Epithelial cell of prostate (primary cell): Measurements from ENCODE around the gene FOXJ3.

ENCODE experiments used
- DNase-seq: peaks from one replicate; pipeline ENCODE4 v3.0.0-alpha.2; 2011; ENCODE audit warnings: low read depth, low spot score
- H3K27ac ChIP-seq: fragments of 450-650 bp; 2 replicates; pipeline ENCODE4 v1.5.1; 2017; ENCODE audit warnings: mild to moderate bottlenecking

FOXJ3 gene

GRCh38 chr1:42260376-42261070 is 74.5 kb downstream of the FOXJ3 start:
- no peak overlapping the region for H3K27ac ChIP-seq
- no peak for DNase-seq

- H3K27ac ChIP-seq: no peak overlapping the region
- no peak for DNase-seq
These were observed 75.3 kb downstream of the FOXJ3 start for GRCh38 chr1:42259739-42260064.

- H3K27ac ChIP-seq: no peak overlapping the region
- DNase-seq: no peak
These were observed 75.8 kb downstream of the FOXJ3 start for GRCh38 chr1:42259059-42259738.

DNA sequence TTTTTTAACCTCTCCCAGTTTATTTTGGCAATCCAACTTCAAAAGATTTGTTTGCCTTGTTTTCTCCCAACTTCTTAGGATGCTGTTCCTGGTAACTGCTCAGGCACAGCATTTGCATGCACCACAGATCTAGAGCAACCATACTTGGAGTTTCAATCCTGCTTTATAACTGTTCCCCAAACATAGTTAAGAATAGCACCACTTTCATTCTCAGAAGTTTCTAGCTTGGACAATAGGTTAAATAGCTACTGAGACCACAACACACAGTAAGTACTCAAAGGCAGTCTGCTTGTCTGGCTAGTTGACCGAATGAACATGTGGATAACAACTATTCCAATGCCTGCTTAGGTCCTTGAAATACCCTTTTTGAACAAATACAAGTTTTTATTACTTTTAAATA is 76.8 kb downstream of the FOXJ3 start:
- no peak for DNase-seq
- H3K27ac ChIP-seq: no peak overlapping the region

GRCh38 chr1:42251042-42251441 is 84.0 kb downstream of the FOXJ3 start:
- no peak for DNase-seq
- no peak overlapping the region for H3K27ac ChIP-seq

DNA sequence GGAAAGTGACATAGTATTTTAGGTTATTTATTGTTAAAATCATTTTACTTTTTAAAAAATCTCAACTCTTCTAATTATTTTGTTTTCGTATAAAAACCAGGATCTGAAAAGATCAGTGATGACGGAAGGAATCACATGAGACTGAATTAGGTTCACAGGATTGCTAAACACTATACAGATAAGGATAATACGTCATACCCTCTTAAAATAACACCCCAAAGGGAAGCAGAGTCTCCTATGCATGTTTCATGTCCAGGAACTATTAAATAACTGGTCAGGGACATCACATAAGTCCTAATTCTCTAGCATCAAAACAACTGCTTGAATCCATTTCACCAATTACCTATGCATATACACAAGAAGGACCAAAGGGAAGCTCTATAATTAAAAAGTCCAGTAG is 84.9 kb downstream of the FOXJ3 start:
- DNase-seq: no peak
- no peak overlapping the region for H3K27ac ChIP-seq

- no peak overlapping the region for H3K27ac ChIP-seq
- no peak for DNase-seq
These were observed 93.9 kb downstream of the FOXJ3 start for GRCh38 chr1:42240966-42241755.

DNA sequence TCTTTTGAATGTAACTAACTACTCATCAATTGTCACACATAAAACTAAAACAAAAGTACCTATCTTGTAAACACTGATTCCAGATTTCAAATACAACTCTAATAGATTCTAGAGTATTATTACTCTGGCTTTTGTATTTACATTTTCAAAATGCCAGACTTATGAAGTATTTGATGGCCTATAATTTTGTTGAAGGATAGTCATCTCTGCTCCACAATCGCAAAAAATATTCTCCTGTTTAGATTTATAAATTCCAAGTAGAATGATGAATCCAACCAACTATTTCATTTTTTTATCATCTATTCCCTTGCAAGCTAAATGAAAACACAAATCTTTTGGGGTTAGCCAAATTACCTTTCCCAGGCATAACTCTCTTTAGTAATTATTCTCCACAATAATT is 95.5 kb downstream of the FOXJ3 start:
- no peak overlapping the region for H3K27ac ChIP-seq
- DNase-seq: no peak

DNA sequence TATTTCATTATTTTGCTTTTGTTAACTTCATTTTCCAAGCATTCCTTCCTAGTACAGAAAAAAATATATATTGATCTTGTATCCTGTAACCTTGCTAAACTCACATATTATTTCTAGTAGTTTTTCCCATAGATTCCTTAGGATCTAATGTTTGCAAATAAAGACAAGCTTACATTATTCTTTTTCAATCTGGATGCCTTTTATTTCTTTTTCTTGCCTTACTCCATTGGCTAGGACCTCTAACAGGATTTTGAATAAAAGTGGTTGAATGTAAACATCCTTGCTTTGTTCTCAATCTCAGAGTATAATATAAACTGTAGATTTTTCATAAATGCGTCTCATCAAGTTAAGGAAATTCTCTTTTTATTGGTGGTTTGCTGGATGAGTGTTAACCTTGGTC is 96.0 kb downstream of the FOXJ3 start:
- DNase-seq: no peak
- no peak overlapping the region for H3K27ac ChIP-seq

DNA sequence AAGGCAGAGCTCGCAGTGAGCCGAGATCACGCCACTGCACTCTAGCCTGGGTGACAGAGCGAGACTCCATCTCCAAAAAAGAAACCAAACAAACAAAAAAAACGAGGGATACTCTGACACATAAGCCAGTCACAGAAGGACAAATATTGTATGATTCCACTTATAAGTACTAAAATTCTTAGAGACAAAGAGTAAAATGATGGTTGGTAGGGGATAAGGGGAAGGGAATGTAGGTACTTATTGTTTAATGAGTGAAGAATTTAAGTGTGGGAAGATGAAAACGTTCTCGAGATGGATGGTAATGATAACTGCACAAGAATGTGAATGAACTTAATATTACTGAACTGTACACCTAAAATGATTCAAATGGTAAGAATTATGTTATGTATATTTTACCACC is 103.8 kb downstream of the FOXJ3 start:
- H3K27ac ChIP-seq: no peak overlapping the region
- no peak for DNase-seq

GRCh38 chr1:42228938-42229337 is 106.1 kb downstream of the FOXJ3 start:
- no peak overlapping the region for H3K27ac ChIP-seq
- no peak for DNase-seq

GRCh38 chr1:42223036-42223435 is 112.0 kb downstream of the FOXJ3 start:
- DNase-seq: no peak
- no peak overlapping the region for H3K27ac ChIP-seq

DNA sequence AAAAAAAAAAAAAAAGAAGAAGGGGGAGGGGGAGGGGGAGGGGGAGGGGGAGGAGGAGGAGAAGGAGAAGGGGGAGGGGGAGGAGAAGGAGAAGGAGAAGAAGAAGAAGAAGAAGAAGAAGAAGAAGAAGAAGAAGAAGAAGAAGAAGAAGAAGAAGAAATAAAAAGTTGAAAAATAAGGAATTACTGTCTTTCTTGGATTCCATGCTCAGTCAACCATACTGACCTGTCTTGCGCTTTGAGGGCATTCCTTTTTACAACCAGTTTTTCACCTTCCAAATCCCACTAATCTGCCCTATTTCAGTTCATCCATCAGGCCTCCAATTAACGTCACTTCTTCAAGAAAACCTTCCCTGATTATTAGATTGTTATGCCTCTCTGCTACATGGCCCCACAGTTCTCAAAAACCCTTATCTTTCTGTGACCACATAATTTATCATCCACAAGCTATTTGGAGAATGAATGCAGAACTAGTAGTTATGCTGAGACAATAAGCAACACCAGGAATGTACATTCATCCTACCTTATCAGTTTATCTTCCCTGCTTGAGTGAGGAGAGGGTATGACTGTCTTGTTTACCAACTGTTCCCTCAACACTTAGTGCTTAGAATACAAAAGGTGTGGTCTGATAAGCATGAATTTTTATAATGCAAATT is 113.0 kb downstream of the FOXJ3 start:
- peak; percentile 14 for DNase-seq
- peak overlapping the region; percentile 12 for H3K27ac ChIP-seq

DNA sequence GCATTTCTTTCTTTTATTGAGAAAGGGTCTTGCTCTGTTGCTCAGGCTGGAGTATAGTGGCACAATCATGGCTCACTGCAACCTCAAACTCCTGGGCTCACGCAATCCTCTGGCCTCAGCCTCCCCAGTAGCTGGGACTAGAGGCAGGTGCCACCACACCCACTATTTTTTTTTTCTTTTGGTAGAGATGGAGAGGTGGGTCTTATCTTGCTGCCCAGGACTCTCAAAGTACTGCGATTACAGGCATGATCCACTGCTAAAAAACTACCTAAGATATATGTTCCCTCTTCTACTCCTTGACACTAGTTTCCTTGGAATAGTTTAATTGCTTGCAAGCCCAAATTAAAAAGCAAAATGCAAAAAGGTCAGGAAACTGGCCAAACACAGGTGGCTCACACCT is 113.6 kb downstream of the FOXJ3 start:
- H3K27ac ChIP-seq: no peak overlapping the region
- no peak for DNase-seq

GRCh38 chr1:42219627-42220026 is 115.4 kb downstream of the FOXJ3 start:
- no peak for DNase-seq
- H3K27ac ChIP-seq: no peak overlapping the region

DNA sequence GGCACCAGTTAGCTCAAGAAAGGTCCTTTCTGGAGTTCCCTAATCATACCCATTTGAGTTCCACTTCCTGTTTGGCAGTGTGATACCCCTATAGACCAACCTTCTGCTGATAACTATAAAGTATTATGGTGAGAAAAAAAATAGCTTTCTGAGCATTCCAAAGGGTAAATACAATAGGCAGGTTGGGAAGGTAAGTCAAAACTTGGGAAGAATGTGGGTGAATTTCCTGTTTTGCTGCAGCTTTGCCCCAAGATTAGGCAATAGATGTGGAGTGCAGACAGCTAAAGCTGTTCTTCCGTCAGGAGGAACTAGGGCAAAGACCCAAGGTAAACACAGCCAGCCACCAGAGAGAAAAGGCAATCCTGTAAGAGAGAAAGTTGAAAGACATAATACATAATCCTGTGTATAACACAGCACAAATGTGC is 120.6 kb downstream of the FOXJ3 start:
- peak overlapping the region; percentile 71 for H3K27ac ChIP-seq
- DNase-seq: peak; percentile 12

- peak overlapping the region; percentile 61 for H3K27ac ChIP-seq
These were observed 123.8 kb downstream of the FOXJ3 start for GRCh38 chr1:42211224-42211623.

DNA sequence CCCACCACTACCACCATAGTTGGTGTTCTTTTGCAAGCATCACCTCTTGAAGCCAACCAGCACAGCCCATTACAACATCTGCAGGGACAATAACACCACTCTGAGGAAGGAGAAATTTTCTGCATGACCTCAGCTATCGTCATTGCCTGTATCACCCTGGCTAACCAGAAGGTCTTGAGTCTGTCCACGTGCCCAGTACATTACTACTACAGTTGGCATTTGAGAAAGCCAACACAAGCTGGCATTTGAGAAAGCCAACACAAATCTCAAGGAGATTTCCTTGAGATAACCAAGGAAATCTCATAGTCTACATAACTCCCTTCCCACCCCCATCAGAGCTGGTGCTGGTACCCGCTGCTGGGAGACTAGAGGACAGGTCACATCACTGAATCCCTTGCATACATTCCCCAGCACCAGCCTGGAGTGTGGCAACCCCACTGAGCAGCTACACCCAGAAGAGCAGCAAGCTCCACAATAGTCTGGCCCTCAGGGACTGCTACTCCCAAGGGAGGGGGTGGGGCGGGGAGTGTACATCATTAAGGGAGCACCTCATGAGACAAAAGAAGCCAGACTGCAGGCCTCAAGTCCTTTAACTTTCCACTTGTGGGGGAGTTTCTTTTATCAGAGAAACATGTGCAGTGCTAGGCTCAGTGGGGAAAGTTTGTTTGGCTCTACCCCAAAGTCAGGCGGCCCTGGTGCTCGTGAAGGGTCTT is 124.5 kb downstream of the FOXJ3 start:
- peak overlapping the region; percentile 61 for H3K27ac ChIP-seq

More at GRCh38 chr1:42211224-42211623, 123.8 kb downstream of the FOXJ3 start:
- no peak for DNase-seq

DNA sequence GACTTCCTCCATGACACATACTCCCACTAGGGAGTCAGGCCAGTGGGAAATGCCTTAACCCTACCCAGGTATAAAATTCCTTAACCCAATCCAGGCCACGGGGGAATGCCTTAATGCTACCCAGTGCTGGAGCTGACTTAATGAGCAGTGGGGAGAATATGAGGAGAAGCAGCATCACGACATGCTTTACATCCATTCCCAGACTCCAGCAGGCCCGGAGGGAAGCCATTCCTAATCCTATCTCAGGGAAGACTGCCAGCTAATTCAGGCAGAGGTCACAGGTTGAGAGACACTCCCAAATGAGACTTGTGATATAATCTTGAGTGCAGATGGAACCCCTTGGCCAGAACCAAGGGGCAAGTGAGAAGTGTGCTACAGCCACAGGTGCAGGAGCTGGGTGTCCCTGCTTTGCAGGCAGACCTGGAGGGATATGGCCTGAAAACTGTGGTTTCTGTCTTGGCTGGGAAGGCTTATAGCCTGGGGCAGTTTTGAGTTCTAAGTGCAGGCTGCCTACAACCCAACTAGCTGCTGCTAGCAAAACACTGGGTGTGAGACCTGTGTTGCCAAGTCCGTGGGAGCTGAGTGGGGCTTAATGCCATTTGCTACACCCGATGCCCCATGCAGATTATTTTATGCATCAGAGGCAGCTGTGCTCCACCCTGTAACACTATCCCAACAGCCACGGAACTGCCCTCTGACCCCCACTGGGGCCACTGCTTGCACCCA is 125.3 kb downstream of the FOXJ3 start:
- peak overlapping the region; percentile 61 for H3K27ac ChIP-seq

More for the DNA sequence above, 124.5 kb downstream of the FOXJ3 start:
- DNase-seq: no peak

More for the DNA sequence above, 125.3 kb downstream of the FOXJ3 start:
- DNase-seq: no peak
